Right ventricle myocardium inferior (tissue), 1 donor: ENCODE results near the gene FCHSD2. TPM values are rescaled to one million over a fixed set of nuclear protein-coding genes. Genes with fewer than 3 reads are reported as not detected.
"Not testable (repeated sequence)": the region's sequence is repeated elsewhere in the genome, so short reads cannot be mapped to it uniquely, and the experiment has no call there.

Source experiments
- ATAC-seq: fragments of 200-7000 bp; cut with Tn5 transposase; one replicate; pipeline ENCODE4 v1.9.1; 2020; ENCODE audit warnings: mild to moderate bottlenecking, moderate library complexity
- DNase-seq: peaks from one replicate; pipeline ENCODE4 v3.0.0; 2021; ENCODE audit errors: missing footprints
- intact Hi-C: fragments of 100-400 bp; cut with DNase I; formaldehyde crosslinking; loops from one replicate; pipeline ENCODE4 v1.11.0; 2022
- total RNA-seq: library from RNA; stranded (reverse); fragmentation: NEBNext Ultra II Directional; extraction: Animal tissue kit (Norgen Biotek cat#: 25700); gene quantifications from one replicate; pipeline ENCODE4 v1.2.1, GENCODE V29; 2021
- donor health status: DM: no; HTN: yes; CAD: no; lungs with severe emphysema.

Gene FCHSD2
- total RNA-seq, 1 donor from 2014 or later = 36.6 TPM

DNA sequence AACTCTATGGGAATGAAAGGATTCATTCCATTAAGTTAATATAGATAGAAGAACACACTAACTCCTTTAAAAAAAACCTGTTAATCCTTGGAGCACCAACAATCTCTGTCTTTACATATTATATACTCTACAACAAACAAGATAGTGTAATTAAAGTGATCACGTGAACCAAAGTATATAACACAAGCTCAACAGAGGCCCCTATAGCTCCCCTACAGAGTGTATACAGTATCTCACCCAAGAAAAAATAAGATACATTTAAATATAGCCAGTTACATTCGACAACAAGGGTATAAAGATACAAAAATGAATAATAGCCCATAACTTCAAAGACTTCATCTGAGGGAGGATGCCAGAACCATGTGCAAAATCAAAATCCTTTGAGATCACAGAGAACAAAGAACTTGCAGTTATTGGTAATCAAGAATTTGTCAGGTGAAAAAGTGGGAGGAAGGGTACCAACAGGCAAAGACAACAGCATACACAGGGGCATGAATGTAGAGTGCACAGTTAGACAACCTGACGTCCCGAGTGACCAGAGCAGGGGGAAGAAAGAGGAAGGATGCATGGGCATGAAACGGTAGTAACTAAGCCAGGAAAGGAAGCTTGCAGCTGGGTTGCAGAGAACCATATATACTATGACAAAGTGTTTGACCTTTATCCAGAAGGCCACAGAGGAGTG is 4.7 kb downstream of the FCHSD2 start:
- ATAC-seq (no peak), DNase-seq (no peak)
- intact Hi-C loops = no loop called here

DNA sequence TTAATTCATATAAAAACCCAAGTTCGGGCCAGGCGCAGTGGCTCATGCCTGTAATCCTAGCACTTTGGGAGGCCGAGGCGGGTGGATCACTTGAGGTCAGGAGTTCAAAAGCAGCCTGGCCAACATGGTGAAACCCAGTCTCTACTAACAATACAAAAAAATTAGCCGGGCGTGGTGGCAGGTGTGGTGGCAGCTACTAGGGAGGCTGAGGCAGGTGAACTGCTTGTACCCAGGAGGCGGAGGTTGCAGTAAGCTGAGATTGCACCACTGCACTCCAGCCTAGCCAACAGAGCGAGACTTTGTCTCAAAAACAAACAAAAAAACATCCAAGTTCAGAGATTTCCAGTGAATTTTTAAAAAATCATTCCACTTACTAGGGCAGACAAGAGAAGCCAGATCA is 5.4 kb downstream of the FCHSD2 start:
- intact Hi-C loops, DNase-seq, ATAC-seq: not testable (repeated sequence)

DNA sequence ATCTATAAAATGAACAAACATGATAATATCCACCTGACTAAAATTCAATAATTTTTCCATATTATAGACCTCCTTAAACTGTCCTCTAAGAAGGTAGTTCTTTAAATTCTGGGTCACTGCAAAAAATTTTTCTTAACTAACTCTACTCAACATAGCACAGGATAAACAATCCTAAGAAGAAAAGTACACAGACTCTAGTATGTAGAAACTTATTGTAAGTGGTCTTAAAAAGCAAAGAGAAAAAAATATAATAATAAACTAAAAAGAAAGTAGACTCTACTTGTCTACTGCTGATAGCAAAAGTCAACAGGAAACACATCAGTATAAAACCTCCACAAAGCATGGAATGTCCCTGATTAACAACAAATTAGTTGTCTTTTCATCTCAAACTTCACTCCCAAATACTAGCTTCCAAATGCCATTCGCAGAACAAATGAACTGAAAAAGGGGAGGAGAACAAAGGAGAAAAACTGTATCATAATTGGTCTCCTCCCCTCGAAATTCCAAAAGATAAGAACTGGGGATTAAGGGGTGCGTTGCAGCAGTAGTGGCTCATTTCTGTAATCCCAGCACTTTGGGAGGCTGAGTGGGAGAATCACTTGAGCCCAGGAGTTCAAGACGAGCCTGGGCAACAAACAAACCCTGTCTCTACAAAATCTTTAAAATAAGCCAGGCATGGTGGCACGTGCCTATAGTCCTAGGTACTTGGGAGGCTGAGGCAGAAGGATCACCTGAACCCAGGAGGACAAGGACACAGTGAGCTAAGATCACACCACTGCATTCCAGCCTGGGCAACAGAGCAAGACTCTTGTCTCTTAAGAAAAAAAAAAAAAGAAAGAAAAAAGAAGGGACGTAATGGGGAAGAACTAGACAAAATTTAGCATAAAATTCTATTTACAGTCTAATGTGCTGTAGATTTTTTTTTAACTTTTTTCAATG is 6.5 kb downstream of the FCHSD2 start:
- no peak for ATAC-seq
- intact Hi-C loops = no loop called here

DNA sequence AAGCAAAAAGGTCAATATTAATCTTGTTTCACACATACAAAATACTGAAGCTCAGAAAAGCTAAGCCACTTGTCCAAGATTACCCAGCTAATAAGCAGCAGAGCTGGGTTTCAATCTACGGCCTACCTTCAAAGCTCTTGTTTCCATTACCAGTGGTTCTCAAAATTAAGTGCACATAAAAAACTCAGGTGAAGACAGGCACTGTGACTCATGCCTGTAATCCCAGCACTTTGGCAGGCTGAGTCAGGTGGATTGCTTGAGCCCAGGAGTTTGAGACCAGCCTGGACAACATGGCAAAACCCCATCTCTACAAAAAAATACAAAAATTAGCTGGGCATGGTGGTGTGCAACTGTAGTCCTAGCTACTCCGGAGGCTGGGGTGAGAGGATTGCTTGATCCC is 9.8 kb downstream of the FCHSD2 start:
- DNase-seq, ATAC-seq, intact Hi-C loops: not testable (repeated sequence)

More for the DNA sequence above, 6.5 kb downstream of the FCHSD2 start:
- no peak for DNase-seq

DNA sequence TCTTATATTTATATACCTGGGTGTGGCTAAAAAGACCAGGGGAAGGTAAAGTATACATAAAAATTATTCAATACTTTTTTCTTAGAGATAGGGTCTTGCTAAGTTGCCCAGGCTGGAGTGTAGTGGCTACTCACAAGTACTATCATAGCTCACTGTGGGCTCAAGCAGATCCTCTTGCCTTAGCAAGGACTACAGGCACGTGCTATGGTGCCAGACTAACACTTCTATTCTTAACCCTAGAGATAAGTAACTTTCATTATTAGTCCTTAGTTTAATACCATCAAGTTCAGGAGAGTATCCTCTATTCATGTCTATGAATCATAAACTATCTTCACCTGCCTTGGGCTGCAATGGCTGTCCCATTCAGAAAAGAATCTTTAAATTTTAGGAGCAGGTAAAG is 11.9 kb downstream of the FCHSD2 start:
- DNase-seq = no peak
- peak; percentile 39 for ATAC-seq
- intact Hi-C loops = no loop called here

DNA sequence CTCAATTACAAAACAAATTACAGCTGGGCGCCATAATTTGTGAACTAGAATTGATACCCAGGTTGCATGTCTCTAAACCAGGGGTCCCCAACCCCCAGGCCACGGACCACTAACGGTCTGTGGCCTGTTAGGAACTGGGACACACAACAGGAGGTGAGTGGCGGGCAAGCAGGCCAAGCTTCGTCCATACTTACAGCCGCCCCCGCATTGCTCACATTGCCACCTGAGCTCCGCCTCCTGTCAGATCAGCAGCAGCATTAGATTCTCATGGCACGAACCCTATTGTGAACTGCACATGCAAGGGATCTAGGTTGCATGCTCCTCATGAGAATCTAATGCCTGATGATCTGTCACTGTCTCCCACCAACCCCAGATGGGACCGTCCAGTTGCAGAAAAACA is 12.9 kb downstream of the FCHSD2 start:
- ATAC-seq (no peak), DNase-seq (no peak)
- intact Hi-C loops = no loop called here

DNA sequence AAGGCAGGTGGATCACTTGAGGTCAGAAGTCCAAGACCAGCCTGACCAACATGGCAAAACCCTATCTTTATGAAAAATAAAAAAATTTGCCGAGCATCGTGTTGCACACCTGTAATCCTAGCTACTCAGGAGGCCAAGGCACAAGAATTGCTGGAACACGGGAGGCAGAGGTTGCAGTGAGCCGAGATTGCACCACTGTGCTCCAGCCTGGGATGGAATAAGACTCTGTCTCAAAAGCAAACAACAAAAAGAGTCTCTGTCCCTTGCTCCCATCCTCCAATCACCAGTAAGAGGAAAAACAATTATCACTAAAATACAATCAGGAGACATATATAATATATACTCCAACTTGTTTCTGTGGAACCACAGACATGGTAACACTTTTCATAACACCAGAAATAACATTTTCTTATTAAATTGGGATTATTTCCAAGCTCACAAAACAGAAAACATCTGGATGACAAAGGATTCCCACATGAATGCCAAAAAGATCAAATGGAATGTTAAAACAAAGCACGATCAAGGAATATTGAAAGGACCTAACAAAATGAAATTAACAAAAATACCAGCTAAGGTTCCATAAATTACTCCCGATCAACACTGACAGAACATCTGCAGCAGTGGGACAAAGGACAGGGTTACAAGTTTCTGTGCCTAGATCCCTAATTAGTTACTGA is 15.2 kb downstream of the FCHSD2 start:
- no peak for ATAC-seq
- no peak for DNase-seq
- intact Hi-C loops = no loop called here

DNA sequence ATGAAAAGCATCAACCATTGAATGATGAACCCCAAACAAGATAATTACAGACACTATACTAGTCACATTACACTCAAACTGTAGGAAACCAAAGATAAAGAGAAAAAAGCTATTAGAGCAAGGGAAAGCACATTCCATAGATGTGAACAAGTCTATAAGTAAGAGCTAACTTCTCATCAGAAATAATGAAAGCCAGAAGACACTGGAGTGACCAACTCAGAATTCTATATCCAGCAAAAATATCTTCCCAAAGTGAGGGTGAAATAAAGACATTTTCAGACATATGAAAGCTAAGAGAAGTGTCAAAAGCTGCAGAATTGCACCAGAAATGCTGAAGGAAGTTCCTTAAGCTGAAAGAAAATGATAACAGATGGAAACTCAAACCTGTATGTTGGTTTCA is 17.3 kb downstream of the FCHSD2 start:
- no peak for ATAC-seq
- intact Hi-C loops = no loop called here

DNA sequence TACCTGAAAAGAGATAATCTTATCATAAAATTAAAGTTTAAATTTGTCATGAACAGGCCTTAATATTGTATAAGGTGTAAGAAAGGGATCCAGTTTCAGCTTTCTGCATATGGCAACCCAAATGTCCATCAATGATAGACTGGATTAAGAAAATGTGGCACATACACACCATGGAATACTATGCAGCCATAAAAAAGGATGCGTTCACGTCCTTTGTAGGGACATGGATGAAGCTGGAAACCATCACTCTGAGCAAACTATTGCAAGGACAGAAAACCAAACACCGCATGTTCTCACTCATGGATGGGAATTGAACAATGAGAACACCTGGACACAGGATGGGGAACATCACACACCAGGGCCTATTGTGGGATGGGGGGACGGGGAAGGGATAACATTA is 18.2 kb downstream of the FCHSD2 start:
- ATAC-seq, DNase-seq, intact Hi-C loops: not testable (repeated sequence)

More for the DNA sequence above, 17.3 kb downstream of the FCHSD2 start:
- no peak for DNase-seq

DNA sequence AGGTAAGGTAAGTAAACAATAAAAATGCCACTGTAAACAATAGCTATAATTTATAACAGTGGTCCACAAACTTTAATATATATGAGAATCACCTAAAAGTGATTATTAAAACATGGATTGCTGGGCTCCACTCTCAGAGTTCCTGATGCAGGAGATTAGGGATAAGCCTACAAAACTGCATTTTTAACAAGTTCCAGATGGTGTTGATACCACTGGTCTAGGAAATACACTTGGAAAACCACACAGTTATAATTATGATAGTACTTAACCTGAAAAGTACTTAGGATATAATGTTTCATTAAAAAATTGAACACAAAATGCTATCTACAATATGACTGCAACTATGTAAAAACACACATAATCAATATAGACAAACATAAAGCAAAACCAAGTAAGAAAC is 20.4 kb downstream of the FCHSD2 start:
- ATAC-seq (no peak), DNase-seq (no peak)
- intact Hi-C loops = no loop called here

DNA sequence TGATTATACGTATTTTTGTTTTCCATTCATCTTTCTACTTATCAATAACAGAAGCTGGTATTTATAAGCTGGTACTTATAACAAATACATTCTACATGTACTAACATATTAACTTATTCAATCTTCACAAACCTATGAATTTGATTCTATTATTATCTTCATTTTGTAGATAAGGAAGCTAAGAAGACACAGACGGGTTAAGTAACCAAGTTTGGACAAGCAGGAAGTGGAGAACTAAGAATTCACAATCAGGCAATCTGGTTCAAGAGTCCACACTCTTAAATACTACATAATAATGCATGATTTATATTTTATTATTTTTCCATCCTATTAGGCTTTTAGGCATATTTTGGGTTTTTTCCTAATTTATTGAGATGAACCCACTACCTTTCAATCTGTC is 25.0 kb downstream of the FCHSD2 start:
- DNase-seq (no peak), ATAC-seq (no peak)
- intact Hi-C loops = no loop called here

DNA sequence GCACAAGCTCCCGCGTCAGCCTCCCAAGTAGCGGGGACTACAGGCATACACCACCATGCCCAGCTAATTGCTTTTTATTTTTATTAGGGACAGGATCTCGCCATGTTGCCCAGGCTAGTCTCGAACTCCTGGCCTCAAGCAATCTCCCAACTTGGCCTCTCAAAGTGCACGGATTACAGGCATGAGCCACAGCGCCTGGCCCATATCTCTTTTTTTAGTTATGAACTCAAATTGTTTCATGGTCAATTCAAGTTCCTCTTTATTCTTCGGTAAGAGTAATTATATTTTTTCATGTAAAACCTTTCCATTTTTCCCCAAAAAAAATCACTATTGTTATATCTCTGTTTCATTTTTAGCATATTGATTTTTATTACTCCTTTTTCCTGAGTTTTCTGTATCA is 25.5 kb downstream of the FCHSD2 start:
- ATAC-seq = no peak
- DNase-seq = no peak
- intact Hi-C loops = no loop called here

DNA sequence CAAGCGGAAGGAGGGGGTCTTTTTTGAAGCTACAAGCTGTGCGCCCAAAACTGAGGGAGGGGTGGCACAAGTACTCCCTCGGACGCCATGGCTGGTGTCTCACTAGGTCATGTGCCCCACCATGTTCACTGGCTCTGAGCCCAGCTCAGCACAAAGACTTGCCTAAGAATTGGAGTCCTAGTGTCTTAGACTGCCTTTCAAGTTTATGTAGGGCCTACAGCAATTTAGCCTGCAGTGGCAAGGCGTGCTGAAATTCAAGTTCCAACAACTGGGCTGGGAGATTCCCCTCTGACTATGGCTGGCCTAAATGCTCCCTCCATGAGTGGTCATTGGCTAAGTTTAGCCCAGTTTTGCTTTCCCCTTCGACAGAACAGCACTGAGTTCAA is 27.3 kb downstream of the FCHSD2 start:
- ATAC-seq = no peak
- no peak for DNase-seq
- intact Hi-C loops = no loop called here

DNA sequence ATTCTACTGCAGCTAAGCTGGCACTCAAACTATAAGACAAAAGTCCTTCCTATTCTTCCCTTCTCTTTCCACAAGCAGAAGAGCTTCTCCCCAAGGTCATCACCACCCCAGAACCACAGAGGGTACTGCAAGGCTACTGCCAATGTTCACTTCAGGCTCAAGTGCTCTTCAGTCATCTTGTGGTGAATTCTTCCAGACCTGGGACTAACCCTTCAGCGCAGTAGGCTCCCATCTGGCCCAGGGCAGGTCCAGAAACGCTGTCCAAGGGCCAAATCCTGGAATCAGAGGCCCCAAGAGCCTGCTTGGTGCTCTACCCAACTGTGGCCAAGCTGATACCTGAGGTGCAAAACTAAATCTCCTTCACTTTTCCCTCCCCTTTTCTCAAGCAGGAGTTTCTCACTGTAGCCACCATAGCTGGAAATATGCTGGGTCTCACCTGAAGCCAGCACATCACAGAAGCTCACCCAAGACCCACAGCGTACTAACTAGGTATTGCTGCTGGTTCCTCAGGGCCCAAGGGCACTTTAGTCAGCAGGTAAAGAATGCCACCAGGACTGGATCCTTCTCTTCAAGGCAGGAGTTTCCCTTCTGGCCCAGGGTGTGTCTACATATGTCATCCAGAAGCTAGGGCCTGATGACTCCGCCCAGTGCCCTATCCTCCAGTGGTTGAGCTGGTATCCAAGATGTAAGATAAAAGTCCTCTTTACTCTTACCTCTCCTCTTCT is 27.8 kb downstream of the FCHSD2 start:
- DNase-seq = no peak
- no peak for ATAC-seq

DNA sequence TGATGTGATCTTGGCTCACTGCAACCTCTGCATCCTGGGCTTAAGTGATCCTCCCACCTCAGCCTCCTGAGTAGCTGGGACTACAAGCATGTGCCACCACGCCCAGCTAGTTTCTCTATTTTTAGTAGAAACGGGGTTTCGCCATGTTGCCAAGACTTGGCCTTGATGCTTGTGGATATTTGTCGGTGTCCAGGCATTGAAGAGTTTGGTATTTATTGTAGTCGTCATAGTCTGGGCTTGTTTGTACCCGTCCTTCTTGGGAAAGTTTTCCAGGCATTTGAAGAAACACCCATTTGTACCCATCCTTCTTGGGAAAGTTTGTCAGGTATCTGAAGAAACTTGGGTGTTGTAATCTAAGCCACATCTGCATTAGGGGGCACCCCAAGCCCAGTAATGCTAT is 28.7 kb downstream of the FCHSD2 start:
- intact Hi-C loops = no loop called here
- ATAC-seq (no peak), DNase-seq (no peak)

More for the DNA sequence above, 27.8 kb downstream of the FCHSD2 start:
- intact Hi-C loops = no loop called here

DNA sequence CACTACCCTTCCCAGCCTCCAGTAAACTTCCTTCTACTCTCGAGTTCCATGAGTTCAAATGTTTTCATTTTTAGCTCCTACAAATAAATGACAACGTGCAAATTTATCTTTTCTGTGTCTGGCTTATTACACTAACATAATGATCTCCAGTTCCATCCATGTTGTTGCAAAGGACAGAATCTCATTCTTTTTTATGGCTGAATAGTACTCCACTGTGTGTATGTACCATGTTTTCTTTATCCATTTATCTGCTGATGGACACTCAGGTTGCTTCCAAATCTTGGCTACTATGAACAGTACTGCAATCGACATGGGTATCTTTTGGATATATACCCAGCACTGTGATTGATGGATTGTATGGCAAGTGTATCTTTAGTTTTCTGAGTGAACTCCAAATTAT is 34.5 kb downstream of the FCHSD2 start:
- ATAC-seq = no peak
- intact Hi-C loops = no loop called here

DNA sequence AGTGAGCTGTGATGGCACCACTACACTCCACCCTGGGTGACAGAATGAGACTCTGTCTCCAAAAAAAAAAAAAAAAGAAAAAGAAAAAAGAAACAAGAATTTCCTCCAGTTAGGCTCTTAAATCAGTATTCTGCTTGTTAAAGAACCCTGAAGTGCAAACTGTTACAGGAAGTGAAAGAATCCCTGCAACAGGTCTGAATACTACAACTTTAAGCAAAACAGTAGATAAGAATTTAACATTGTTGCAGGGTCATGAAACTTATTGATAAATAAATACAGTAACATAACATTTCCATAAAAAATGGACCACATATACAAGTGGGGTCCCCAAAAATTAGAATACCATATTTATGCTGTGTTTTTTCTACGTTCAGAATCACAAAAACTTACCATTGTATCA is 35.8 kb downstream of the FCHSD2 start:
- no peak for ATAC-seq
- no peak for DNase-seq
- intact Hi-C loops = no loop called here

More for the DNA sequence above, 34.5 kb downstream of the FCHSD2 start:
- DNase-seq = no peak

DNA sequence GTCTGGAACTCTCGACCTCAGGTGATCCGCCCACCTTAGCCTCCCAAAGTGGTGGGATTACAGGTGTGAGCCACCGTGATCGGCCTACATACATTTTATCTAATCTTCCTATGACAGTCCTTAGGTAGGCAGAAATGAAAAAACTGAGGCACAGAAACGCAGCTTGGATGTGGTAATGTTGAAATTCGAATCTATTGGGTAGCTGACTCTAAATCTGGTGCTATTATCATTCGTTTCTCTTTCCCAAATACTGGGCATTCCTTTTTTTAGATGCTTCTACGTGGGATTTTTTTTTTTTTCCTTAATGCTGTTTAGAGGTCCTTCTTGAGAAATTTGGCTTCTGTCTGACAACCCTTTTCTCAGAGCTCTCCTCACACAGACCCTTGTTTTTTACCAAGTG is 41.5 kb downstream of the FCHSD2 start:
- ATAC-seq = no peak
- no peak for DNase-seq
- intact Hi-C loops = no loop called here
